ENCODE data around the gene RAD54L2.
A peak's percentile ranks its signal among the peaks of the same experiment; 100 is the strongest.

Gene RAD54L2

DNA sequence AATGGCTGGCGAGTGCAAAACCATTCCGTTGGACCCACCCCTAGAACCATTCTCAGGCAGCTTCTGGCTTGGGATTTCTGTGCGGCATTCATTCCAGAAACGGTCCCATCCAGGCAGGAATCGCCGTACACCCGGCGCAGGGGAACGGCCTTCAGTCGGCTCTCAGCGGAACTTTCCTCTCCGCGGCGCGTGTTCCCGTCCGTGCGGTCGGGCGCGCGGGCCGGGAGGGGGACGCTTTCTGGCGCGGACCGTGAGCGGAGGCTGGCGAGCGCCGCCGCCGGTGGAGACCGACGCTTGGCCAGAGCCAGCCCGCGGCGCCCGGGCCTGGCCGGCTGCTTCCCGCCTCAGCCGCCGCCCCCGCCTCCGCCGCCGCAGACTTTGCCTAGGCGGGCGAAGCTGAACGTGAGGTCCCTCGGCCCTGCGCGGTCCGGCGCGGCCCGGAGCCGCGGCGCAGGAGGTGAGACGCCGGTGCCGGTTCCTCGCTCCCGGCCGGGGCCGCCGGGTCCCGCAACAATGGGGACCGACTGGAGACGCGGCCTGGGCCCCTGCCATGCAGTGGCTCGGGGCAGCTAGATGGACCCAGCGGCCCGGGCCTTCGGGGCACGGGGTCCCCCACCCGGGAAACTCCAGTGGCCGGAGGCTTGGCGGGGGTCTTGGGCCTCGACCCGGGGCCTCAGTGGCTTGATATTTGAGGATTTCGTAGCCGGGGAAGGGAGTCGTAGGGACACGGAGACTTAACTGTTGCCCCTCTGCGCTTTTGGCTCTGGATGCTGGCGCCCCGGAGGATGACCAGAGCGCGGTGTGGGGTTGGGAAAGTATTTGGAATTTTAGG, at the start of gene RAD54L2:
Gene RAD54L2, plus strand, starts transcription at position 261 of the 832 bp plus-strand sequence. CDS start 51,702 bp downstream, outside the sequence.
- Histone ChIP-seq H3K4me3 (peak within 1 kb of the TSS; percentile 94 to 96), H3K36me3 (peaks cover 0 to 11% (median 0%) of the 10 kb centered on the region in 3 donors), H3K27ac (peak within 1 kb of the TSS; percentile 89 to 96), H3K27me3 (no peaks in the 10 kb centered on the region), H3K9me3 (no peaks in the 10 kb centered on the region), H3K4me1 (peaks cover 0 to 24% (median 10%) of the 10 kb centered on the region in 4 donors)
- DNase-seq = peak; percentile 71 to 87
- intact Hi-C loops (cut with DNase I; ENCODE audit: low total_unique reads) = no loop called here
- TF ChIP-seq CTCF (IDR thresholded peaks at IDR 0.05) = no peak

GRCh38 chr3:51498876-51499738, 39.4 kb upstream of the RAD54L2 start:
- H3K27me3 ChIP-seq = no peaks in the 10 kb centered on the region
- peak overlapping the region; percentile 99 for H3K27ac ChIP-seq
- H3K4me3 ChIP-seq = peak overlapping the region; percentile 93 to 98
- intact Hi-C loops (cut with DNase I; ENCODE audit: low total_unique reads) = no loop called here
- no peak for TF ChIP-seq CTCF (IDR thresholded peaks at IDR 0.05)
- peaks cover 0 to 10% (median 5%) of the 10 kb centered on the region in 4 donors for H3K4me1 ChIP-seq
- DNase-seq = peak; percentile 96 to 97
- H3K9me3 ChIP-seq = no peaks in the 10 kb centered on the region
- peaks cover 0 to 19% (median 10%) of the 10 kb centered on the region in 3 donors for H3K36me3 ChIP-seq

DNA sequence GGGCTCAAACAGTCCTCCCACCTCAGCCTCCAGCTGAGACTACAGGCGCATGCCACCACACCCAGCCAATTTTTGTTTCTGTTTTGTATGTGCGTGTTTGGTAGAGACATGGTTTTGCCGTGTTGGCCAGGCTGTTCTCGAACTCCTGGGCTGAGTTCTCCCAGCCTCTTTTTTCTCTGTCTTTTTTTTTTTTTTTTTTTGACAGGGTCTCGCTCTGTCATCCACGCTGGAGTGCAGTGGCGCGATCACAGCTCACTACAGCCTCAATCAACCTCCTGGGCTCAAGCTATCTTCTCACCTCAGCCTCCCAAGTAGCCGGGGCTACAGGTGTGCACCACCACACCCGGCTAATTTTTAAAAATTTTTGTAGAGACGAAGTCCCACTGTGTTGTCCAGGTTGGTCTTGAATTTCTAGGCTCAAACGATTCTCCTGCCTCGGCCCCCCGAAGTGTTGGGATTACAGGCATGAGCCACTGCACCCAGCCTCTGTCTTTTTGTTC, 37.8 kb upstream of the RAD54L2 start:
- peak in 1 of 2 donors; percentile 68 for DNase-seq
- Histone ChIP-seq H3K27me3 (no peaks in the 10 kb centered on the region), H3K9me3 (no peaks in the 10 kb centered on the region), H3K4me3 (peak overlapping the region; percentile 34 to 93), H3K36me3 (peaks cover 0 to 12% (median 10%) of the 10 kb centered on the region in 3 donors), H3K27ac (peak overlapping the region; percentile 99), H3K4me1 (peaks cover 0 to 10% (median 5%) of the 10 kb centered on the region in 4 donors)
- no peak for TF ChIP-seq CTCF (IDR thresholded peaks at IDR 0.05)
- intact Hi-C loops (cut with DNase I; ENCODE audit: low total_unique reads) = loop anchor here (10.0 kb wide), 1 partner anchor 304 kb away; no protein-coding TSS in a partner anchor

DNA sequence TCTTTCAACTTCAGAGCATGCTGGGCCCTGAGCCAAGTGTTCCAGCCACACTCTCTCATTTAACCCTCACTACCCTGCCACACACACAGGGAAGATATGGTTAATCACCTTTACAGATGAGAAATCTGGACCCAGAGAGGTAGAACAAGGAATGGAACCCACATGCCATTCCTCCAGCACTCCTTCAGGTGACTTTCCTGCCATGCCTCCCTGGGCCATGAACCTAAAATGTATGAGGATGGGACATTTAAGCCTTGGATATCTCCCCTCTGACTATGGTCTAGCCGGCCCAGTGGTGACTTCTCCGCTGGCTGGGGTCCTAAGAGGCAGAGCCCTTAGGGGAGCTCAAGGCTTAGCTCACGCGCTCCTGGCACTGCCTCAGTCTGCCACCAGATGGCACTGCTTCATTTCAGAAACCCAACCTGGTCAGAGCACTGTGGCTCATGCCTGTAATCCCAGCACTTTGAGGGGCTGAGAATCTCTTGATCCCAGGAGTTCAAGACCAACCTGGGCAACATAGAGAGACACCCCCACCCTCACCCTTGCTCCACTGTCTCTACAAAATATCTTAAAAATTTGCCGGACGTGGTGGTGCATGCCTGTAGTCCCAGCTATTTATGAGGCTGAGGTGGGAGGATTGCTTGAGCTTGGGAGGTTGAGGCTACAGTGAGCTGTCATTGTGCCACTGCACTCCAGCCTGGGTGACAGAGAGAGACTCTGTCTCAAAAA, 36.5 kb upstream of the RAD54L2 start:
- peak overlapping the region in 1 of 2 donors; percentile 11 for H3K27ac ChIP-seq
- peaks cover 0 to 4% of the 10 kb centered on the region in 2 donors for H3K27me3 ChIP-seq
- TF ChIP-seq CTCF (IDR thresholded peaks at IDR 0.05) = peak; percentile 93 to 94
- intact Hi-C loops (cut with DNase I; ENCODE audit: low total_unique reads) = loop anchor here (1.0 to 10.0 kb wide), 3 partner anchors 165 to 303 kb away; partner anchors contain the start of gene TEX264
- H3K4me3 ChIP-seq = no peak overlapping the region
- H3K4me1 ChIP-seq = peaks cover 0 to 10% (median 5%) of the 10 kb centered on the region in 4 donors
- H3K36me3 ChIP-seq = no peaks in the 10 kb centered on the region
- no peaks in the 10 kb centered on the region for H3K9me3 ChIP-seq
- peak; percentile 74 to 85 for DNase-seq

- TF ChIP-seq CTCF (IDR thresholded peaks at IDR 0.05) = no peak
- H3K4me3 ChIP-seq = no peak overlapping the region
- intact Hi-C loops (cut with DNase I; ENCODE audit: low total_unique reads) = loop anchor here (1.0 to 10.0 kb wide), 3 partner anchors 165 to 302 kb away; partner anchors contain the start of gene TEX264
- H3K27me3 ChIP-seq = peaks cover 0 to 4% of the 10 kb centered on the region in 2 donors
- H3K9me3 ChIP-seq = no peaks in the 10 kb centered on the region
- H3K27ac ChIP-seq = no peak overlapping the region
- H3K36me3 ChIP-seq = no peaks in the 10 kb centered on the region
- DNase-seq = no peak
- peaks cover 0 to 10% (median 5%) of the 10 kb centered on the region in 4 donors for H3K4me1 ChIP-seq
These were observed 36.0 kb upstream of the RAD54L2 start for GRCh38 chr3:51502562-51502910.
